T47D (cell line): ENCODE measurements around the gene GTSE1.

Source experiments
- DNase-seq, 2 experiments: peaks; one replicate each; pipeline versions ENCODE4 v3.0.0 to v3.0.0-alpha.2; 2011 to 2012; ENCODE audit warnings: low read depth in 1 of 2, low spot score in 1 of 2
- JUND ChIP-seq: IDR thresholded peaks from 2 replicates; pipeline ENCODE4 v1.6.1; 2012; ENCODE audit warnings: low read depth
- in situ Hi-C: cut with HindIII; loops from 2 replicates; pipeline ENCODE4 v1.10.0; 2016; ENCODE audit warnings: low sequenced_read_pairs, low pct_unique_long_range_greater_than_20kb

GTSE1 gene

GRCh38 chr22:46280999-46281623, 15.6 kb upstream of the GTSE1 start:
- TF ChIP-seq JUND = no peak
- DNase-seq = no peak
- in situ Hi-C loops = no loop called here

- DNase-seq = no peak
- in situ Hi-C loops = no loop called here
- no peak for TF ChIP-seq JUND
Observed at GRCh38 chr22:46281866-46282678, 14.6 kb upstream of the GTSE1 start.

GRCh38 chr22:46286006-46286405, 10.7 kb upstream of the GTSE1 start:
- DNase-seq = no peak
- no peak for TF ChIP-seq JUND
- in situ Hi-C loops = no loop called here

- no peak for TF ChIP-seq JUND
- DNase-seq = no peak
- in situ Hi-C loops = no loop called here
Observed at GRCh38 chr22:46286941-46287872, 9.5 kb upstream of the GTSE1 start.

- in situ Hi-C loops = no loop called here
- no peak for DNase-seq
- TF ChIP-seq JUND = no peak
Observed at GRCh38 chr22:46287873-46288751, 8.6 kb upstream of the GTSE1 start.

GRCh38 chr22:46288846-46289243, 7.8 kb upstream of the GTSE1 start:
- no peak for TF ChIP-seq JUND
- in situ Hi-C loops = no loop called here
- no peak for DNase-seq

- TF ChIP-seq JUND = no peak
- in situ Hi-C loops = no loop called here
- DNase-seq = no peak
Observed at GRCh38 chr22:46289244-46289891, 7.3 kb upstream of the GTSE1 start.

GRCh38 chr22:46290121-46290842, 6.4 kb upstream of the GTSE1 start:
- DNase-seq = no peak
- no peak for TF ChIP-seq JUND
- in situ Hi-C loops = no loop called here

- in situ Hi-C loops = no loop called here
- TF ChIP-seq JUND = no peak
- DNase-seq = no peak
Observed at GRCh38 chr22:46290843-46291785, 5.6 kb upstream of the GTSE1 start.

- in situ Hi-C loops = no loop called here
- no peak for DNase-seq
- TF ChIP-seq JUND = no peak
Observed at GRCh38 chr22:46292173-46292572, 4.5 kb upstream of the GTSE1 start.
